GF-D8 (cell line): ENCODE results near the gene SPG7.

ENCODE experiments used
- DNase-seq: peaks from one replicate; lab custom pipeline; 2025; lab: John Stamatoyannopoulos, UW

Gene SPG7

DNA sequence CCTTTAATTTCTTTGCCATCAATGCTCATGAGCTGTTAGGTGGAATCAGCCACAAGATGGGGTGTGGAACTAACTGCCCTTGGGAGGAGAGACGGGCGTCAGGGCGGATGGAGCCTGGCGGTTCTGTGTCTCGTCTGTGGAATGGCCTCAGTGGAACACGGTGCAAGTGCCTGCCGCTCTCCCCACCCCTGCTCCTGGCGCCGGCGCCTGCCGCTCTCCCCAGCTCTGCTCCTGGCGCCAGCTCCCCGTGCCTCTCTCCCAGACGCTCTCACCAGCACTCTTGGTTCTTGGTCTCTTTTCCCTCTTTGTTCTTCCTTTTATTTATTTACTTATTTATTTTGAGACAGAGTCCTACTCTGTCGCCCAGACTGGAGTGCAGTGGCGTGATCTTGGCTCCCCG, 39.1 kb downstream of the SPG7 start:
- no peak for DNase-seq

DNA sequence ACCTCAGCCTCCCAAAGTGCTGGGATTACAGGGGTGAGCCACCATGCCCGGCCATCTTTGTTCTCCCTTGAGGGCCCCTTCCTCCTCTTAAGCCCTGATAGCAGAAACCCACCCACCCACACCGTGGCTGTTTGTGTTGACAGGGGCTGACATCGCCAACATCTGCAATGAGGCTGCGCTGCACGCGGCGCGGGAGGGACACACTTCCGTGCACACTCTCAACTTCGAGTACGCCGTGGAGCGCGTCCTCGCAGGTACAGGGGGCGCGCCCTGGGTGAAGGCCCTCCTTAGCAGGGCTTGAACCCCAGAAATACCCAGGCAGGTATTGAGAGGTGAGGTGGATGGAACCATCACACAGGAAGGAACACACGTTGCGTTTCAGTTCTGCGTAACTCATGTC, 39.7 kb downstream of the SPG7 start:
- DNase-seq = no peak

DNA sequence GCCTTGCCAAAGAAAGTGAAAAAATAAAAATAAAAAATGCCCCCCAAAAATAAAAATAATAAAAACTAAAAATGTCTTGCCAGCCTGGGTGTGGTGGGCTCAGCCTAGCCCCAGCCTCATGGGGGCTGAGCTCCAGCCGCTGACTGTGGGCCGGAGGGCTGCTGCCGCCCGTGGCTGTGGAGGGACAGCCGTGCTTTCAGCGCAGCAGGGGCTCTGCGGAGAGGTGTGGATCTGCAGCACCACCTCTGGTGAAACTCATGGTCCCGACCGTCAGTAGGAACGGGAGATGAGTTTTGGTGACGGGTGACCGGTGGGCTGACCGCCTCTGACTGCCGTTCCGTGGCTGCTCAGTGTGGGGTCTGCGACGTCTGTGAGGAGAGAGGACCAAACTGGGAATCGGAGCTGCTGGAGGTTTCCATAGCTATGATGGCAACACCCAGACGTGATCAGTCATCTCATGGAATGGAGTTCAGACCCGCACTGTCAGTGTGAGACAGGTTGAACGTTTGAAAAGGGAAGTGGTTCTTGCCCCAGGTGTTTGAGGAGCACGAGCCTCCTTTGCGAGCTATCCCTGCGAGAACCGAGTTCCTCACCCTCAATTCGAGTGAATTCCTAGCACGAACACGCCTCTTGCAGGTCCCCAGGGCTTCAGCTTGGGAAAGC, 40.3 kb downstream of the SPG7 start:
- no peak for DNase-seq

GRCh38 chr16:89549007-89549700, 41.0 kb downstream of the SPG7 start:
- DNase-seq = no peak

- no peak for DNase-seq
These were observed 42.3 kb downstream of the SPG7 start for GRCh38 chr16:89550421-89551007.

- no peak for DNase-seq
These were observed 44.1 kb downstream of the SPG7 start for GRCh38 chr16:89552329-89552728.

- no peak for DNase-seq
These were observed 44.7 kb downstream of the SPG7 start for GRCh38 chr16:89552913-89553312.

DNA sequence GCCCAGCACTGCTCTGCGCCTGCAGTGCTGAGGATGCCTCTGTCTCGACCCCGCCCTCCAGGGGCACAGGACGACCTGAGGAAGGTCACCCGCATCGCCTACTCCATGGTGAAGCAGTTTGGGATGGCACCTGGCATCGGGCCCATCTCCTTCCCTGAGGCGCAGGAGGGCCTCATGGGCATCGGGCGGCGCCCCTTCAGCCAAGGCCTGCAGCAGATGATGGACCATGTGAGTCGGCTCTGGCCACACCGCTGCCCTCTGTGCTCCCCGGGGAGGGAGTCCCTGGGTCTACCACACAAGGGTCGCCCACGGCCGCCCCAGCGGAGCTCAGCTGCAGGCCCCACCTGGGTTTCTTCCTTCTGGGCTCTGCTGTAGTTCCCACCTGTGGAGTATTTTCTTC, 45.5 kb downstream of the SPG7 start:
- no peak for DNase-seq

- DNase-seq = no peak
These were observed 46.1 kb downstream of the SPG7 start for GRCh38 chr16:89554343-89554742.

- DNase-seq = no peak
These were observed 47.1 kb downstream of the SPG7 start for GRCh38 chr16:89555265-89555664.

GRCh38 chr16:89555780-89556179, 47.6 kb downstream of the SPG7 start:
- no peak for DNase-seq

GRCh38 chr16:89556750-89557689, 48.8 kb downstream of the SPG7 start:
- DNase-seq = peak; percentile 16

- no peak for DNase-seq
These were observed 49.7 kb downstream of the SPG7 start for GRCh38 chr16:89557690-89558490.

- peak; percentile 82 for DNase-seq
These were observed 52.4 kb downstream of the SPG7 start, which contains the start of gene RPL13 for GRCh38 chr16:89560378-89561141. Gene RPL13 (plus strand): TSS chr16:89560682. CDS start chr16:89560960, 278 bp downstream.

- DNase-seq = no peak
These were observed 53.1 kb downstream of the SPG7 start for GRCh38 chr16:89561142-89561883.

- no peak for DNase-seq
These were observed 53.8 kb downstream of the SPG7 start for GRCh38 chr16:89561884-89562599.

- DNase-seq = no peak
These were observed 54.7 kb downstream of the SPG7 start for GRCh38 chr16:89562939-89563338.

DNA sequence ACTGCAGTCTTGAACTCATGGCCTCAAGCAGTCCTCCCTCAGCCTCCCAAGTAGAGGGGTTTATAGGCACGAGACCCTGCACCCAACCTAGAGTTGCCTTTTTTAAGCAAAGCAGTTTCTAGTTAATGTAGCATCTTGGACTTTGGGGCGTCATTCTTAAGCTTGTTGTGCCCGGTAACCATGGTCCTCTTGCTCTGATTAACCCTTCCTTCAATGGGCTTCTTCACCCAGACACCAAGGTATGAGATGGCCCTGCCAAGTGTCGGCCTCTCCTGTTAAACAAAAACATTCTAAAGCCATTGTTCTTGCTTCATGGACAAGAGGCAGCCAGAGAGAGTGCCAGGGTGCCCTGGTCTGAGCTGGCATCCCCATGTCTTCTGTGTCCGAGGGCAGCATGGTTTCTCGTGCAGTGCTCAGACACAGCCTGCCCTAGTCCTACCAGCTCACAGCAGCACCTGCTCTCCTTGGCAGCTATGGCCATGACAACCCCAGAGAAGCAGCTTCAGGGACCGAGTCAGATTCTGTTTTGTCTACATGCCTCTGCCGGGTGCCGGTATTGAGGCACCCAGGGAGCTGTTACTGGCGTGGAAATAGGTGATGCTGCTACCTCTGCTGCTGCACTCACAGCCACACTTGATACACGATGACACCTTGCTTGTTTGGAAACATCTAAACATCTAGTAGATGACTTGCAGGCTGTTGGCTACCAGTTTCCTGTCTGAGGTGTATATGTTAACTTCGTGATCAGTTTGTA, 55.6 kb downstream of the SPG7 start:
- DNase-seq = no peak
